CD14-positive monocyte (primary cell): ENCODE data around the gene DDX31. TPM values are rescaled to one million over a fixed set of nuclear protein-coding genes. Genes with fewer than 3 reads are reported as not detected.
A peak's percentile ranks its signal among the peaks of the same experiment; 100 is the strongest.

ENCODE experiments used
- DNase-seq, 3 donors: peaks; one replicate each; pipeline ENCODE4 v3.0.0-alpha.2; 2011 to 2022
- H2AFZ ChIP-seq: 2 replicates; pipeline ENCODE4 v1.6.0; 2012; ENCODE audit warnings: mild to moderate bottlenecking, low read depth, low read length, inconsistent platforms; ENCODE audit not compliant: insufficient read depth, poor library complexity, severe bottlenecking
- H3K27ac ChIP-seq, 2 donors: 1 replicate in 1 of 2; 2 replicates in 1 of 2; pipeline ENCODE4 v1.5.1; 2012 to 2013; ENCODE audit warnings: low read length in 2 of 2, control low read depth in 1 of 2, inconsistent platforms in 1 of 2, low read depth in 1 of 2, mild to moderate bottlenecking in 1 of 2
- H3K27me3 ChIP-seq, 2 donors: one replicate each; pipeline versions ENCODE4 v1.6.0 to v1.6.1; 2011 to 2013; ENCODE audit warnings: low read length in 2 of 2; ENCODE audit not compliant: control insufficient read depth in 2 of 2, insufficient read depth in 2 of 2
- H3K36me3 ChIP-seq, 2 donors: replicated peaks in 1 of 2; 1 replicate in 1 of 2; 2 replicates in 1 of 2; pipeline versions ENCODE4 v1.5.1 to v1.6.1; 2012 to 2013; ENCODE audit warnings: low read length in 2 of 2, control low read depth in 1 of 2, inconsistent platforms in 1 of 2, mild to moderate bottlenecking in 1 of 2; ENCODE audit not compliant: insufficient read depth in 2 of 2, control insufficient read depth in 1 of 2
- H3K4me1 ChIP-seq, 2 donors: 1 replicate in 1 of 2; 2 replicates in 1 of 2; pipeline versions ENCODE4 v1.5.1 to v1.6.1; 2012 to 2013; ENCODE audit warnings: low read length in 2 of 2, control low read depth in 1 of 2, inconsistent platforms in 1 of 2, mild to moderate bottlenecking in 1 of 2, moderate library complexity in 1 of 2; ENCODE audit not compliant: insufficient read depth in 2 of 2, control insufficient read depth in 1 of 2
- H3K4me2 ChIP-seq: replicated peaks from 2 replicates; pipeline ENCODE3; 2012; ENCODE audit warnings: low read length, moderate library complexity, mild to moderate bottlenecking; ENCODE audit not compliant: poor library complexity, severe bottlenecking; ENCODE audit errors: extremely low read depth
- H3K4me3 ChIP-seq, 3 experiments: fragments of 200-600 bp in 1 of 3; sonication (generic) in 1 of 3; replicated peaks in 1 of 3; 1 replicate in 2 of 3; 2 replicates in 1 of 3; pipeline ENCODE4 v1.5.1; 2011 to 2013; ENCODE audit warnings: low read length in 3 of 3, mild to moderate bottlenecking in 3 of 3, control low read depth in 2 of 3, low read depth in 2 of 3, inconsistent platforms in 1 of 3, moderate library complexity in 1 of 3
- H3K79me2 ChIP-seq: 2 replicates; pipeline ENCODE4 v1.6.0; 2012; ENCODE audit warnings: mild to moderate bottlenecking, control low read depth, inconsistent platforms, low read length, moderate library complexity; ENCODE audit not compliant: insufficient read depth
- H3K9ac ChIP-seq: 2 replicates; pipeline ENCODE4 v1.6.0; 2017; ENCODE audit warnings: low read length, mild to moderate bottlenecking; ENCODE audit not compliant: insufficient read depth, poor library complexity, severe bottlenecking
- H3K9me3 ChIP-seq, 2 donors: replicated peaks in 1 of 2; 1 replicate in 1 of 2; 2 replicates in 1 of 2; pipeline versions ENCODE4 v1.5.1 to v1.6.1; 2012 to 2013; ENCODE audit warnings: low read length in 2 of 2, control low read depth in 1 of 2; ENCODE audit not compliant: control insufficient read depth in 1 of 2, insufficient read depth in 1 of 2
- H4K20me1 ChIP-seq: 2 replicates; pipeline ENCODE4 v1.6.0; 2012; ENCODE audit warnings: mild to moderate bottlenecking, low read length, control low read depth, moderate library complexity; ENCODE audit not compliant: insufficient read depth
- H3K27ac Mint-ChIP-seq, 7 donors: one replicate each; pipeline ENCODE4 v1.8.0; 2020; ENCODE audit warnings: mild to moderate bottlenecking in 7 of 7, mixed read lengths in 7 of 7, moderate library complexity in 6 of 7, inconsistent platforms in 2 of 7
- H3K27me3 Mint-ChIP-seq, 3 donors: one replicate each; pipeline ENCODE4 v1.8.0; 2021 to 2022; ENCODE audit warnings: low read depth in 3 of 3, mild to moderate bottlenecking in 3 of 3, mixed read lengths in 3 of 3, moderate library complexity in 3 of 3, inconsistent platforms in 1 of 3
- H3K36me3 Mint-ChIP-seq, 2 donors: one replicate each; pipeline ENCODE4 v1.8.0; 2020; ENCODE audit warnings: mixed read lengths in 2 of 2, inconsistent platforms in 1 of 2, mild to moderate bottlenecking in 1 of 2
- H3K4me1 Mint-ChIP-seq: one replicate; pipeline ENCODE4 v1.8.0; 2020; ENCODE audit warnings: mild to moderate bottlenecking, mixed read lengths
- H3K4me3 Mint-ChIP-seq, 2 donors: one replicate each; pipeline ENCODE4 v1.8.0; 2020; ENCODE audit warnings: mild to moderate bottlenecking in 2 of 2, mixed read lengths in 2 of 2, moderate library complexity in 1 of 2
- H3K9me3 Mint-ChIP-seq, 7 donors: one replicate each; pipeline ENCODE4 v1.8.0; 2020 to 2022; ENCODE audit warnings: mixed read lengths in 7 of 7, mild to moderate bottlenecking in 6 of 7, moderate library complexity in 6 of 7, inconsistent platforms in 2 of 7
- CTCF ChIP-seq: fragments of 200-600 bp; IDR thresholded peaks from one replicate; pipeline ENCODE4 v1.8.0; 2022; ENCODE audit warnings: antibody characterized with exemption, mild to moderate bottlenecking
- WGBS: methylation state at CpG from one replicate; pipeline ENCODE4 v1.1.5; 2013; ENCODE audit warnings: missing lambda C conversion rate; ENCODE audit not compliant: insufficient coverage; 5-methylcytosine and 5-hydroxymethylcytosine counted together
- intact Hi-C, 2 donors: fragments of 100-400 bp; cut with micrococcal nuclease; formaldehyde crosslinking; loops; one replicate each; pipeline versions ENCODE4 v1.15.0 to v1.15.1; 2023
- polyA plus RNA-seq, 3 donors: library from polyadenylated mRNA; depleted of rRNA in 1 of 3; unstranded in 2 of 3; stranded (reverse) in 1 of 3; fragments of 300-500 nt in 2 of 3; fragments of >200 nt in 1 of 3; fragmentation: Illumina TruSeq in 2 of 3; gene quantifications; 1 replicate in 2 of 3; 2 replicates in 1 of 3; pipeline ENCODE4 v1.2.3, GENCODE V29; 2012 to 2021

The DDX31 gene
- polyA plus RNA-seq, 3 donors = 1.1 to 4.2 (median 1.5) TPM

- intact Hi-C loops = no loop called here
- 8% methylated on average over 11 of the region's 30 CpGs for WGBS
- H4K20me1 ChIP-seq = no peaks in the 10 kb centered on the region
- peaks cover 80 to 97% of the 10 kb centered on the region in 2 donors for H3K27me3 ChIP-seq
- H3K4me2 ChIP-seq = no peak overlapping the region
- Mint-ChIP-seq H3K9me3 (peaks cover 0 to 51% (median 10%) of the 10 kb centered on the region in 7 donors), H3K27me3 (peaks cover 93 to 99% (median 94%) of the 10 kb centered on the region in 3 donors), H3K27ac (no peak overlapping the region), H3K4me3 (peak overlapping the region in 1 of 2 donors; percentile 62), H3K4me1 (peaks cover 17% of the 10 kb centered on the region), H3K36me3 (peaks cover 2 to 9% of the 10 kb centered on the region in 2 donors)
- TF ChIP-seq CTCF = no peak
- H3K27ac ChIP-seq = no peak overlapping the region
- H3K36me3 ChIP-seq = no peaks in the 10 kb centered on the region
- DNase-seq = no peak
- no peak overlapping the region for H3K9ac ChIP-seq
- H3K4me3 ChIP-seq = no peak overlapping the region
- H2AFZ ChIP-seq = no peak overlapping the region
- H3K9me3 ChIP-seq = peaks cover 0 to 55% of the 10 kb centered on the region in 2 donors
- H3K79me2 ChIP-seq = no peaks in the 10 kb centered on the region
- H3K4me1 ChIP-seq = peaks cover 5 to 6% of the 10 kb centered on the region in 2 donors
Observed at GRCh38 chr9:132584601-132585560, 84.9 kb downstream of the DDX31 start.

GRCh38 chr9:132583584-132584304 is 86.0 kb downstream of the DDX31 start:
- Histone ChIP-seq H2AFZ (no peak overlapping the region), H3K27me3 (peaks cover 86 to 98% of the 10 kb centered on the region in 2 donors), H3K27ac (no peak overlapping the region), H3K36me3 (no peaks in the 10 kb centered on the region), H4K20me1 (no peaks in the 10 kb centered on the region), H3K4me2 (no peak overlapping the region), H3K9me3 (peaks cover 0 to 64% of the 10 kb centered on the region in 2 donors), H3K4me3 (no peak overlapping the region), H3K4me1 (peaks cover 5 to 6% of the 10 kb centered on the region in 2 donors), H3K9ac (no peak overlapping the region), H3K79me2 (no peaks in the 10 kb centered on the region)
- no peak for DNase-seq
- Mint-ChIP-seq H3K4me1 (peaks cover 17% of the 10 kb centered on the region), H3K27ac (no peak overlapping the region), H3K36me3 (peaks cover 2 to 10% of the 10 kb centered on the region in 2 donors), H3K9me3 (peaks cover 0 to 47% (median 12%) of the 10 kb centered on the region in 7 donors), H3K27me3 (peaks cover 95 to 99% (median 97%) of the 10 kb centered on the region in 3 donors), H3K4me3 (peak overlapping the region in 1 of 2 donors; percentile 61)
- no peak for TF ChIP-seq CTCF
- 0% methylated on average over 2 of the region's 8 CpGs for WGBS
- intact Hi-C loops = no loop called here
